Breast epithelium (tissue), 4 donors: ENCODE data around the gene PGS1. TPM values are rescaled to one million over a fixed set of nuclear protein-coding genes. Genes with fewer than 3 reads are reported as not detected.

Experiments
- DNase-seq, 2 donors: peaks; one replicate each; pipeline ENCODE4 v3.0.0-alpha.2; 2019; ENCODE audit warnings: low spot score in 2 of 2
- H3K27ac ChIP-seq, 2 donors: fragments of 200-600 bp; sonication (generic) in 1 of 2; one replicate each; pipeline ENCODE4 v1.5.1; 2016 to 2019; ENCODE audit warnings: mild to moderate bottlenecking in 1 of 2
- H3K27me3 ChIP-seq, 2 donors: fragments of 200-600 bp; sonication (generic) in 1 of 2; one replicate each; pipeline versions ENCODE4 v1.5.1 to v1.6.0; 2017 to 2019; ENCODE audit warnings: control low read depth in 1 of 2, mild to moderate bottlenecking in 1 of 2
- H3K36me3 ChIP-seq: fragments of 200-600 bp; one replicate; pipeline ENCODE4 v1.5.1; 2019
- H3K4me1 ChIP-seq, 2 donors: fragments of 200-600 bp; sonication (generic); one replicate each; pipeline ENCODE4 v1.5.1; 2016 to 2019; ENCODE audit warnings: control low read depth in 1 of 2
- H3K4me3 ChIP-seq, 3 donors: fragments of 200-600 bp; sonication (generic); 1 replicate in 2 of 3; 2 replicates in 1 of 3; pipeline ENCODE4 v1.5.1; 2016 to 2019; ENCODE audit warnings: mild to moderate bottlenecking in 3 of 3, moderate library complexity in 2 of 3
- H3K9me3 ChIP-seq, 2 donors: fragments of 200-600 bp; sonication (generic) in 1 of 2; one replicate each; pipeline ENCODE4 v1.5.1; 2016 to 2019; ENCODE audit warnings: control low read depth in 1 of 2
- POLR2A ChIP-seq: fragments of 450-650 bp; IDR thresholded peaks from one replicate; pipeline ENCODE4 v1.6.1; 2016; ENCODE audit warnings: antibody characterized with exemption, mild to moderate bottlenecking, moderate library complexity
- POLR2AphosphoS5 ChIP-seq, 3 donors: sonication (generic); formaldehyde crosslinking; IDR thresholded peaks; one replicate each; pipeline ENCODE4 v1.6.1; 2017; ENCODE audit warnings: antibody characterized with exemption in 3 of 3
- intact Hi-C: fragments of 100-400 bp; cut with DNase I; formaldehyde crosslinking; loops from one replicate; pipeline ENCODE4 v1.15.1; 2023; ENCODE audit warnings: low total_unique reads
- total RNA-seq, 3 donors: library from RNA; depleted of rRNA; stranded (reverse); fragments of >200 nt; gene quantifications; one replicate each; pipeline ENCODE4 v1.1.0, GENCODE V29; 2016
- TF ChIP-seq, protein P1 (sequence below), 3 donors: fragments of 450-650 bp; IDR thresholded peaks; one replicate each; pipeline ENCODE4 v1.5.1; 2016 to 2017; ENCODE audit warnings: antibody characterized with exemption in 3 of 3, mild to moderate bottlenecking in 3 of 3, moderate library complexity in 3 of 3

PGS1 gene
- total RNA-seq, 3 donors from 2014 or later, result 33.9 to 58.7 (median 50.2) TPM

DNA sequence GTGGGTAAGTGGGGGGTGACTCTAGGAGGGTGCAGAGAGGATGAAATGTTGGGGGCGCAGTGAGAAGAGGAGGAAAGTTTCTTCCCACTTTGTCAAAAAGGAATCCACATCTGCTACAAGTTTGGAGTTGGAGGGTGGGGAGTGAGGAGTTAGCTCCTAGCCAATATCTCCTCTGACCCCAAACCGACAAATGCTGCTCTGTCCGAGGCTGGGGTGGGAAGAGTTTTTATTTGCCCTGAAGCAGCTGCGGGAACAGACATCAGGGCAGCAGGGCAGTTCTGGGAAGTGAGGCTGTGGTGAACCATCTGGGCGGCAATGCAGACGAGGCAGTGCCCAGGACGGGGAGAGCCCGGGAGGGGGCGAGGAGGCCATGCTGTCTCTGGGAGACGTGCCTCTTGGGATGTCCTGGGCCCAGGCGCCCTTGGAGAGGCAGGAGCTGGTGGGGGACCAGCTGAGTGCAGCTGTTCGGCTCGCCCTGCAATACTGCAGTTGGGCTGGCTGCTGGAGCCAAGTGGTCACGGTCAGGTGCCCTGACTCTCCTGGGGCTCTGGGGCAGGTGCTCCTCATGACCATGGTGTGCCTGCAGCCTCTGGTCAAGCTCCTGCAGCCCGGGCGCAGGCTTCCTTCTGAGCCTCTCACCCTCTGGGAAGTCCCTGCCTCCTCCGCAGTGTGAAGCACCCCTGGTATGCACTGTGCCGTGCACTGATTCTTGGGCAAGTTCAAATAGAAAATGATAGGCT lies 12.2 kb upstream of the PGS1 start:
- H3K27ac ChIP-seq, result peak overlapping the region; percentile 83 to 93
- no peak for DNase-seq
- peak overlapping the region in 1 of 3 donors; percentile 28 for H3K4me3 ChIP-seq
- peaks cover 14% of the 10 kb centered on the region in 2 donors for H3K4me1 ChIP-seq
- H3K36me3 ChIP-seq, result no peaks in the 10 kb centered on the region
- H3K9me3 ChIP-seq, result no peaks in the 10 kb centered on the region
- TF ChIP-seq POLR2AphosphoS5 (IDR thresholded peaks at IDR 0.05), result peak in 1 of 3 donors; percentile 17
- TF ChIP-seq, protein P1, sequence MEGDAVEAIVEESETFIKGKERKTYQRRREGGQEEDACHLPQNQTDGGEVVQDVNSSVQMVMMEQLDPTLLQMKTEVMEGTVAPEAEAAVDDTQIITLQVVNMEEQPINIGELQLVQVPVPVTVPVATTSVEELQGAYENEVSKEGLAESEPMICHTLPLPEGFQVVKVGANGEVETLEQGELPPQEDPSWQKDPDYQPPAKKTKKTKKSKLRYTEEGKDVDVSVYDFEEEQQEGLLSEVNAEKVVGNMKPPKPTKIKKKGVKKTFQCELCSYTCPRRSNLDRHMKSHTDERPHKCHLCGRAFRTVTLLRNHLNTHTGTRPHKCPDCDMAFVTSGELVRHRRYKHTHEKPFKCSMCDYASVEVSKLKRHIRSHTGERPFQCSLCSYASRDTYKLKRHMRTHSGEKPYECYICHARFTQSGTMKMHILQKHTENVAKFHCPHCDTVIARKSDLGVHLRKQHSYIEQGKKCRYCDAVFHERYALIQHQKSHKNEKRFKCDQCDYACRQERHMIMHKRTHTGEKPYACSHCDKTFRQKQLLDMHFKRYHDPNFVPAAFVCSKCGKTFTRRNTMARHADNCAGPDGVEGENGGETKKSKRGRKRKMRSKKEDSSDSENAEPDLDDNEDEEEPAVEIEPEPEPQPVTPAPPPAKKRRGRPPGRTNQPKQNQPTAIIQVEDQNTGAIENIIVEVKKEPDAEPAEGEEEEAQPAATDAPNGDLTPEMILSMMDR (IDR thresholded peaks at IDR 0.05), result no peak
- intact Hi-C loops, result no loop called here
- H3K27me3 ChIP-seq, result no peaks in the 10 kb centered on the region

GRCh38 chr17:78367193-78367592 lies 11.3 kb upstream of the PGS1 start:
- H3K36me3 ChIP-seq, result no peaks in the 10 kb centered on the region
- no peaks in the 10 kb centered on the region for H3K27me3 ChIP-seq
- H3K4me1 ChIP-seq, result peaks cover 14% of the 10 kb centered on the region in 2 donors
- no peaks in the 10 kb centered on the region for H3K9me3 ChIP-seq
- intact Hi-C loops, result no loop called here
- DNase-seq, result no peak
- no peak overlapping the region for H3K4me3 ChIP-seq
- no peak for TF ChIP-seq POLR2A
- TF ChIP-seq, protein P1 (IDR thresholded peaks at IDR 0.05), result no peak
- no peak for TF ChIP-seq POLR2AphosphoS5 (IDR thresholded peaks at IDR 0.05)
- H3K27ac ChIP-seq, result peak overlapping the region in 1 of 2 donors; percentile 32

- no peak for DNase-seq
- Histone ChIP-seq H3K9me3 (no peaks in the 10 kb centered on the region), H3K27me3 (no peaks in the 10 kb centered on the region), H3K36me3 (no peaks in the 10 kb centered on the region), H3K27ac (peak overlapping the region in 1 of 2 donors; percentile 5), H3K4me1 (peaks cover 14% of the 10 kb centered on the region in 2 donors), H3K4me3 (no peak overlapping the region)
- TF ChIP-seq POLR2A (no peak), POLR2AphosphoS5 (IDR thresholded peaks at IDR 0.05) (no peak)
- TF ChIP-seq, protein P1 (IDR thresholded peaks at IDR 0.05), result no peak
- intact Hi-C loops, result no loop called here
These were observed 10.1 kb upstream of the PGS1 start for GRCh38 chr17:78368348-78368747.

GRCh38 chr17:78368854-78369495 lies 9.5 kb upstream of the PGS1 start:
- H3K27ac ChIP-seq, result peak overlapping the region; percentile 58 to 74
- H3K4me1 ChIP-seq, result peaks cover 14% of the 10 kb centered on the region in 2 donors
- no peaks in the 10 kb centered on the region for H3K27me3 ChIP-seq
- no peaks in the 10 kb centered on the region for H3K9me3 ChIP-seq
- intact Hi-C loops, result no loop called here
- H3K4me3 ChIP-seq, result no peak overlapping the region
- H3K36me3 ChIP-seq, result no peaks in the 10 kb centered on the region
- no peak for DNase-seq
- no peak for TF ChIP-seq POLR2A
- no peak for TF ChIP-seq POLR2AphosphoS5 (IDR thresholded peaks at IDR 0.05)
- TF ChIP-seq, protein P1 (IDR thresholded peaks at IDR 0.05), result no peak

DNA sequence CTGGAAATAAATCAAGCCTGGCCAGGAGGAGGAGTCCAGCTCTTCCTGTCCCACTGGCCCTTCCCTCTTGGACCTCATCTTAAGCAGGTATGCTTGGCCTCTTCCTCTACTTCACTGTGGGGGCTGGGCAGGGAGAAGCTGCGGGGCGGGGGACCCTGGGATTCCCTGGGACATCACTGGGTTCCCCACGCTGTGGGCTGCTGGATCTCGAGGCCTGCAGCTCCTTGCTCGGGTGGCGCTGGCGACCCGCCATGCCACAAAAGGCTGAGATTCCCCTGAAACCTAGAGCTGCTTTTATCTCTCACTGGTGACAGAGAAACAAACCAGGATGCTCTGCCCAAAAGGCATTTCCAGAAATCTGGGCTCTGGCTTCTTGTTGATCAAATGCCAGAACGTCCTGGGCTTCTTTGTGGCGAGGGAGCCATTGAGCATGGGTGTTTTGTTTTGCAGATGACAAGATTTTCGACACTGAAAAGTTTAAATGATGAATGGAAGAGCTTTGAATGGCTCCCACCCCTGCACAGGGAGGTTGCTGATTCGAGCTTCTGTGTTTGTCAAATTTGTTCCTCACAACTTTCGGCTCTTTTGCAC lies 8.6 kb upstream of the PGS1 start:
- Histone ChIP-seq H3K9me3 (no peaks in the 10 kb centered on the region), H3K27me3 (no peaks in the 10 kb centered on the region), H3K27ac (peak overlapping the region; percentile 58 to 74), H3K36me3 (no peaks in the 10 kb centered on the region), H3K4me3 (no peak overlapping the region), H3K4me1 (peaks cover 19 to 20% of the 10 kb centered on the region in 2 donors)
- intact Hi-C loops, result no loop called here
- no peak for DNase-seq
- TF ChIP-seq POLR2A (no peak), POLR2AphosphoS5 (IDR thresholded peaks at IDR 0.05) (no peak)
- TF ChIP-seq, protein P1 (IDR thresholded peaks at IDR 0.05), result no peak
